GM19372 (cell line): ENCODE measurements around the gene ESRRB.

Source experiments
- ATAC-seq: cut with Tn5 transposase; IDR thresholded peaks from one replicate; pipeline ENCODE4 v1.9.1; 2021; ENCODE audit warnings: mild to moderate bottlenecking, low read depth, moderate library complexity; ENCODE audit not compliant: unreplicated experiment

Gene ESRRB

GRCh38 chr14:76375947-76376404, at the start of gene ESRRB:
Gene ESRRB, plus strand, starts transcription at chr14:76376137. Its CDS starts 265 bp downstream, at chr14:76376402.
- no peak for ATAC-seq

- ATAC-seq = no peak
These were observed 48.8 kb upstream of the ESRRB start for GRCh38 chr14:76326918-76327689.

GRCh38 chr14:76328457-76329137, 47.3 kb upstream of the ESRRB start:
- no peak for ATAC-seq

GRCh38 chr14:76329154-76329928, 46.6 kb upstream of the ESRRB start:
- ATAC-seq = no peak

- no peak for ATAC-seq
These were observed 46.0 kb upstream of the ESRRB start for GRCh38 chr14:76329951-76330350.

- ATAC-seq = no peak
These were observed 45.3 kb upstream of the ESRRB start for GRCh38 chr14:76330411-76331327.

GRCh38 chr14:76331328-76332011, 44.5 kb upstream of the ESRRB start:
- ATAC-seq = no peak

GRCh38 chr14:76333664-76334063, 42.3 kb upstream of the ESRRB start:
- ATAC-seq = no peak

GRCh38 chr14:76334316-76334715, 41.6 kb upstream of the ESRRB start:
- ATAC-seq = no peak

GRCh38 chr14:76336876-76337275, 39.1 kb upstream of the ESRRB start:
- ATAC-seq = no peak

GRCh38 chr14:76337635-76338545, 38.0 kb upstream of the ESRRB start:
- no peak for ATAC-seq

GRCh38 chr14:76339728-76340615, 36.0 kb upstream of the ESRRB start:
- no peak for ATAC-seq

GRCh38 chr14:76343386-76343785, 32.6 kb upstream of the ESRRB start:
- no peak for ATAC-seq

GRCh38 chr14:76346391-76347160, 29.4 kb upstream of the ESRRB start:
- ATAC-seq = no peak

GRCh38 chr14:76348898-76349297, 27.0 kb upstream of the ESRRB start:
- ATAC-seq = no peak

GRCh38 chr14:76349993-76350392, 25.9 kb upstream of the ESRRB start:
- no peak for ATAC-seq

GRCh38 chr14:76350671-76351070, 25.3 kb upstream of the ESRRB start:
- ATAC-seq = no peak
